ENCODE data around the gene MYCN.
A peak's percentile ranks its signal among the peaks of the same experiment; 100 is the strongest.
"Not testable (repeated sequence)": the region's sequence is repeated elsewhere in the genome, so short reads cannot be mapped to it uniquely, and the experiment has no call there.

MYCN gene

GRCh38 chr2:15945909-15946705 lies 5.8 kb downstream of the MYCN start:
- DNase-seq = no peak

GRCh38 chr2:15946983-15947382 lies 6.6 kb downstream of the MYCN start:
- no peak for DNase-seq

- DNase-seq = no peak
These were observed 7.1 kb downstream of the MYCN start for GRCh38 chr2:15947431-15947830.

- DNase-seq = no peak
These were observed 8.3 kb downstream of the MYCN start for GRCh38 chr2:15948704-15948957.

GRCh38 chr2:15949126-15949525 lies 8.8 kb downstream of the MYCN start:
- peak; percentile 100 for DNase-seq

- no peak for DNase-seq
These were observed 9.2 kb downstream of the MYCN start for GRCh38 chr2:15949551-15949950.

- DNase-seq = no peak
These were observed 10.0 kb downstream of the MYCN start for GRCh38 chr2:15950088-15950952.

GRCh38 chr2:15951936-15952335 lies 11.6 kb downstream of the MYCN start:
- not testable (repeated sequence) for DNase-seq

GRCh38 chr2:15952451-15953146 lies 12.2 kb downstream of the MYCN start:
- no peak for DNase-seq

GRCh38 chr2:15953147-15953630 lies 12.8 kb downstream of the MYCN start:
- no peak for DNase-seq

- DNase-seq = no peak
These were observed 13.7 kb downstream of the MYCN start for GRCh38 chr2:15953891-15954680.

- no peak for DNase-seq
These were observed 14.4 kb downstream of the MYCN start for GRCh38 chr2:15954761-15955160.

GRCh38 chr2:15955232-15955988 lies 15.1 kb downstream of the MYCN start:
- DNase-seq = peak; percentile 100

- DNase-seq = no peak
These were observed 15.9 kb downstream of the MYCN start for GRCh38 chr2:15956230-15956629.

- no peak for DNase-seq
These were observed 16.7 kb downstream of the MYCN start for GRCh38 chr2:15956751-15957736.

- no peak for DNase-seq
These were observed 17.7 kb downstream of the MYCN start for GRCh38 chr2:15957881-15958713.

- DNase-seq = no peak
These were observed 19.2 kb downstream of the MYCN start for GRCh38 chr2:15959331-15960153.

- not testable (repeated sequence) for DNase-seq
These were observed 19.8 kb downstream of the MYCN start for GRCh38 chr2:15960154-15960520.
